Lower leg skin (tissue), 4 donors: Measurements from ENCODE around the gene PIKFYVE. TPM values are rescaled to one million over a fixed set of nuclear protein-coding genes. Genes with fewer than 3 reads are reported as not detected.
"Not testable (repeated sequence)": the region's sequence is repeated elsewhere in the genome, so short reads cannot be mapped to it uniquely, and the experiment has no call there.

Experiments used
- DNase-seq, 2 donors: peaks; one replicate each; pipeline ENCODE4 v3.0.0-alpha.2; 2019; ENCODE audit warnings: low spot score in 2 of 2
- H3K4me3 ChIP-seq: fragments of 200-600 bp; sonication (generic); 2 replicates; pipeline ENCODE4 v1.5.1; 2017; ENCODE audit warnings: mild to moderate bottlenecking, low read depth; ENCODE audit not compliant: poor library complexity, severe bottlenecking
- POLR2A ChIP-seq, 2 donors: fragments of 450-650 bp; IDR thresholded peaks; one replicate each; pipeline ENCODE4 v1.6.1; 2016 to 2017; ENCODE audit warnings: antibody characterized with exemption in 2 of 2, mild to moderate bottlenecking in 1 of 2, moderate library complexity in 1 of 2
- WGBS, 2 donors: methylation state at CpG; one replicate each; pipeline ENCODE4 v1.1.5; 2018; 5-methylcytosine and 5-hydroxymethylcytosine counted together
- intact Hi-C: fragments of 100-400 bp; cut with DNase I; formaldehyde crosslinking; loops from one replicate; pipeline ENCODE4 v1.15.0; 2023; ENCODE audit warnings: low total_unique reads
- total RNA-seq, 4 donors: library from RNA; depleted of rRNA; stranded (reverse); fragments of >200 nt; gene quantifications; one replicate each; pipeline ENCODE4 v1.1.0, GENCODE V29; 2016
- TF ChIP-seq, protein P1 (sequence below), 3 donors: fragments of 450-650 bp; IDR thresholded peaks; one replicate each; pipeline ENCODE4 v1.5.1; 2016; ENCODE audit warnings: antibody characterized with exemption in 3 of 3, mild to moderate bottlenecking in 3 of 3, moderate library complexity in 2 of 3

The PIKFYVE gene
- total RNA-seq, 4 donors from 2014 or later = 17.3 to 27.8 (median 18.5) TPM

GRCh38 chr2:208334230-208334629 lies 68.2 kb downstream of the PIKFYVE start:
- TF ChIP-seq, protein P1, sequence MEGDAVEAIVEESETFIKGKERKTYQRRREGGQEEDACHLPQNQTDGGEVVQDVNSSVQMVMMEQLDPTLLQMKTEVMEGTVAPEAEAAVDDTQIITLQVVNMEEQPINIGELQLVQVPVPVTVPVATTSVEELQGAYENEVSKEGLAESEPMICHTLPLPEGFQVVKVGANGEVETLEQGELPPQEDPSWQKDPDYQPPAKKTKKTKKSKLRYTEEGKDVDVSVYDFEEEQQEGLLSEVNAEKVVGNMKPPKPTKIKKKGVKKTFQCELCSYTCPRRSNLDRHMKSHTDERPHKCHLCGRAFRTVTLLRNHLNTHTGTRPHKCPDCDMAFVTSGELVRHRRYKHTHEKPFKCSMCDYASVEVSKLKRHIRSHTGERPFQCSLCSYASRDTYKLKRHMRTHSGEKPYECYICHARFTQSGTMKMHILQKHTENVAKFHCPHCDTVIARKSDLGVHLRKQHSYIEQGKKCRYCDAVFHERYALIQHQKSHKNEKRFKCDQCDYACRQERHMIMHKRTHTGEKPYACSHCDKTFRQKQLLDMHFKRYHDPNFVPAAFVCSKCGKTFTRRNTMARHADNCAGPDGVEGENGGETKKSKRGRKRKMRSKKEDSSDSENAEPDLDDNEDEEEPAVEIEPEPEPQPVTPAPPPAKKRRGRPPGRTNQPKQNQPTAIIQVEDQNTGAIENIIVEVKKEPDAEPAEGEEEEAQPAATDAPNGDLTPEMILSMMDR (IDR thresholded peaks at IDR 0.05) = no peak
- TF ChIP-seq POLR2A (IDR thresholded peaks at IDR 0.05) = no peak
- no peak for DNase-seq
- intact Hi-C loops = no loop called here
- no peak overlapping the region for H3K4me3 ChIP-seq

GRCh38 chr2:208346756-208347155 lies 80.7 kb downstream of the PIKFYVE start:
- DNase-seq = no peak
- TF ChIP-seq POLR2A (IDR thresholded peaks at IDR 0.05) = no peak
- TF ChIP-seq, protein P1 (IDR thresholded peaks at IDR 0.05) = no peak
- 89 to 92% methylated on average over 4 of the region's 4 CpGs for WGBS, 2 donors
- intact Hi-C loops = no loop called here
- H3K4me3 ChIP-seq = no peak overlapping the region

DNA sequence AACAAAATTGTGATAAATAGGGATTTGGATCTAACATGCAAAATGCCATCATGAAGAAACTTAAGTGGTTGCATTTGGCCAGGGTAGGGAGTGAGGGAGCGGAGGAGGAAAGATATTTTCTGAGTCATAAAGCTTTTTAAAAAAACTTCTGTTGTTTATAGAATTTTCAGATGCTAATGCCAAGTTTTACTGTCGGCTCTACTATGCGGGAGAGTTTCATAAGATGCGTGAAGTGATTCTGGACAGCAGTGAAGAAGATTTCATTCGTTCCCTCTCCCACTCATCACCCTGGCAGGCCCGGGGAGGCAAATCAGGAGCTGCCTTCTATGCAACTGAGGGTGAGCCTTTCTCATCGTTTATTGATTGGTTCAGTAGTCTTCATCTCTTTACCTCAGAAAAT lies 84.6 kb downstream of the PIKFYVE start:
- WGBS, 2 donors = 87 to 94% methylated on average over 7 of the region's 7 CpGs
- no peak for DNase-seq
- no peak for TF ChIP-seq POLR2A (IDR thresholded peaks at IDR 0.05)
- no peak overlapping the region for H3K4me3 ChIP-seq
- intact Hi-C loops = no loop called here

DNA sequence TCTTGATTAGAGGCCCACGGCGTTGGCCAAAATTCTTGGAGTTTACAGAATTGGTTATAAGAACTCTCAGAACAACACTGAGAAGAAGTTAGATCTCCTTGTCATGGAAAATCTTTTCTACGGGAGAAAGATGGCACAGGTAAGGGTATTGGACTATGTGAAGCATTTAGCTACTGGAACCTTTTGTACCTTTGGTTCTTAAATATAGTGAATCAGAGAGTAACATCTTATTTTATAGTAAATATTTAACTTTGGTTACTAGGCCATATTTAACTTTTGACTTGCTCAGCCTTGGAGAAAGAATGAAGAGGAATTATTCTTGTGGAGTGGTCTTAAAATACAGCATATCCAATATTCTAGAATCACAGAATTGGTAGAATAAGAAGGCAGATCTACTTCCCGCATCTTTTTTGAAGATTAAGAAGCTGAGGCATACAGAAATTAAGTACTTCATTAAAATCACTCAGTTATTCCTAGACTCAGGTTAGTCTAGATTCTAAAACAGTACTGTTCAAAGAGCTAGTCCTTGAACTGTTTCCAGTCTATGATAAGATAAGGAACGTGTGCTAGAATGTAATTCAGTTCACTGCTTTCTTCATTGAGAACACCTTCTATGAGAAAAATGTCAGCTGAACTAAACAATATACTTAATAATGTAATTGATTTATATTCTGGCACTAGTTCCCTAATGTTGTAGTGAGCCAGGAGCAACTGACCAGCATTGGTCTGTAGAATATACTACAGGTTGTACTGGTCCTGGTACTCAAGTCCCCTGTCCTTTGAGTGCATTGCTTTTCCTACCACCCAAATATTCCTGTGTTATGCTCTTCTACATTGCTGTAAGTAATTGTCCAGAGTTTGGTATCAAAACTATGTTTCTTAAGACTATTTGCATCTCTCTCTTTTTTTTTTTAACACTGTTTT lies 86.9 kb downstream of the PIKFYVE start:
- intact Hi-C loops = no loop called here
- 90% methylated on average over 5 of the region's 5 CpGs for WGBS, 2 donors
- DNase-seq = no peak
- H3K4me3 ChIP-seq = no peak overlapping the region
- no peak for TF ChIP-seq POLR2A (IDR thresholded peaks at IDR 0.05)
- TF ChIP-seq, protein P1 (IDR thresholded peaks at IDR 0.05) = no peak

DNA sequence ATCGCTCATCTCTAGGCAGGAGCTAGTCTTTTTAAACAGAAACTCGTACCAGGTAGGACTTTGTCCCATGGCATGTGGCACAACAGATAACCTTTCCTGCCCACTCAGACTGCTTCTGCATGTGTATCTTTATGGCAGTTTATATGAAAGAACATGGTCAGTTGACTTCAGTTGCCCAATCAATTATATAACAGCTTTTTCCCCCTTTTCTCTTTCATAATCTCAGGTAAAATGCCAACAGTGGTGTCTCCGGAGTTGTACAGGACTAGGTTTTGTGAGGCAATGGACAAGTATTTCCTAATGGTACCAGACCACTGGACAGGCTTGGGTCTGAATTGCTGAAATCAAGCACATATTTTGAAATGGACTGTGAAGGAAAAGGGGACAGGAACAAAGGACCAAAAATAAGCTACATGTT lies 88.9 kb downstream of the PIKFYVE start:
- no peak overlapping the region for H3K4me3 ChIP-seq
- intact Hi-C loops = no loop called here
- DNase-seq = no peak
- TF ChIP-seq, protein P1 (IDR thresholded peaks at IDR 0.05) = no peak
- TF ChIP-seq POLR2A (IDR thresholded peaks at IDR 0.05) = no peak
- WGBS, 2 donors = 92 to 95% methylated on average over 3 of the region's 3 CpGs

- 53 to 60% methylated on average over 3 of the region's 3 CpGs for WGBS, 2 donors
- H3K4me3 ChIP-seq, intact Hi-C loops, DNase-seq: not testable (repeated sequence)
Observed at GRCh38 chr2:208356420-208356819, 90.4 kb downstream of the PIKFYVE start.
